Measurements from ENCODE around the gene APBB2. TPM values are rescaled to one million over a fixed set of nuclear protein-coding genes. Genes with fewer than 3 reads are reported as not detected.

Gene APBB2
- total and polyA plus RNA-seq, 2 of the 4 experiments (the other 2 are of a cell fraction): 47.9 to 75.5 TPM

- TF ChIP-seq NFE2L2 (IDR thresholded peaks at IDR 0.05; ENCODE audit: low read depth, low read length) (no peak), BHLHE40 (IDR thresholded peaks at IDR 0.05; ENCODE audit: low read depth, low read length) (no peak), MXI1 (IDR thresholded peaks at IDR 0.05; ENCODE audit: borderline replicate concordance, low read depth, low read length) (no peak), MAFK (IDR thresholded peaks at IDR 0.05; ENCODE audit: low read depth, low read length) (no peak), CHD1 (IDR thresholded peaks at IDR 0.05; ENCODE audit: low read depth, low read length) (no peak), SMC3 (IDR thresholded peaks at IDR 0.05; ENCODE audit: low read depth, low read length) (no peak), FOS (IDR thresholded peaks at IDR 0.05; ENCODE audit: low read depth, low read length) (no peak), USF2 (IDR thresholded peaks at IDR 0.05; ENCODE audit: low read depth, low read length) (no peak), RFX5 (IDR thresholded peaks at IDR 0.05; ENCODE audit: low read depth, low read length) (no peak), RAD21 (IDR thresholded peaks at IDR 0.05; ENCODE audit: low read length) (no peak), CEBPB (IDR thresholded peaks at IDR 0.05; ENCODE audit: low read depth, low read length) (no peak), RCOR1 (IDR thresholded peaks at IDR 0.05; ENCODE audit: insufficient replicate concordance, low read length) (no peak), ELK1 (IDR thresholded peaks at IDR 0.05; ENCODE audit: borderline replicate concordance, low read depth, low read length) (no peak), CTCF (conservative IDR thresholded peaks at IDR 0.05; ENCODE audit: low read depth, low read length) (no peak), POLR2A (IDR thresholded peaks at IDR 0.05; ENCODE audit: low read depth, low read length) (no peak)
- intact Hi-C loops (cut with micrococcal nuclease): no loop called here
- in situ Hi-C loops (cut with MboI; ENCODE audit: low sequenced_read_pairs): no loop called here
- H3K9me1 ChIP-seq (ENCODE audit: insufficient read depth, low read length): peaks cover 4% of the 10 kb centered on the region
- 0 out of 2 replicates have a peak, but pooled peaks cover 2% of the 10 kb centered on the region for H4K20me1 ChIP-seq (ENCODE audit: insufficient read depth, low read length)
- no peak overlapping the region for H3K18ac ChIP-seq (ENCODE audit: low read depth, low read length)
- H3K9me3 ChIP-seq (ENCODE audit: control insufficient read depth, insufficient read depth, low read length): peaks cover 3% of the 10 kb centered on the region
- WGBS, 2 experiments (ENCODE audit: extremely low coverage in 2 of 2, insufficient read length in 1 of 2): no CpG with 5 or more reads among the region's 3 CpGs
- no TSS peak for BruUV-seq (replicated peaks)
- POLR2A ChIA-PET (ENCODE audit: unreplicated experiment): interaction anchor here (0.5 kb wide), 1 partner anchor 149 kb away, joined by 3 read pairs; no protein-coding TSS in a partner anchor
- no peak overlapping the region for H3K23ac ChIP-seq (ENCODE audit: low read depth, low read length)
- no peak for DNase-seq
- ATAC-seq (ENCODE audit: low read depth): no peak
- no peak overlapping the region for H2BK120ac ChIP-seq (ENCODE audit: low read depth, low read length)
- H4K91ac ChIP-seq (ENCODE audit: insufficient read depth, low read depth, low read length): no peak overlapping the region
- no peak overlapping the region for H3K56ac ChIP-seq (ENCODE audit: extremely low read depth, insufficient read depth, low read length)
- no peak overlapping the region for H3K27ac ChIP-seq (ENCODE audit: insufficient read depth, low read length)
- no peak overlapping the region for H4K5ac ChIP-seq (ENCODE audit: low read depth, low read length)
- no peak overlapping the region for H2BK20ac ChIP-seq (ENCODE audit: low read depth, low read length)
- H2AFZ ChIP-seq (replicated peaks; ENCODE audit: low read length, poor library complexity): no peak overlapping the region
- no peak overlapping the region for H2BK5ac ChIP-seq (ENCODE audit: low read depth, low read length, poor library complexity, severe bottlenecking)
- H3K9ac ChIP-seq (ENCODE audit: low read depth, low read length): no peak overlapping the region
- CTCF ChIA-PET: interaction anchor here (0.7 kb wide), 1 partner anchor 15 kb away, joined by 3 read pairs; no protein-coding TSS in a partner anchor
- H3K4me3 ChIP-seq (ENCODE audit: insufficient read depth, low read depth, low read length): no peak overlapping the region
- H2BK15ac ChIP-seq (ENCODE audit: low read depth, low read length): no peak overlapping the region
- no peak overlapping the region for H3K4ac ChIP-seq (ENCODE audit: low read depth, low read length)
- dilution Hi-C loops (cut with HindIII; ENCODE audit: low sequenced_read_pairs, unreplicated experiment): no loop called here
- H2AK9ac ChIP-seq (replicated peaks; ENCODE audit: low read depth, low read length, poor library complexity): no peak overlapping the region
- no peak overlapping the region for H2AK5ac ChIP-seq (ENCODE audit: low read depth, low read length)
- H3K4me1 ChIP-seq (ENCODE audit: control insufficient read depth, insufficient read depth, low read length): peaks cover 17% of the 10 kb centered on the region
- peaks cover 2% of the 10 kb centered on the region; the same call in 1 of the 2 replicates for H3K36me3 ChIP-seq (ENCODE audit: control insufficient read depth, insufficient read depth, low read length)
- no peak overlapping the region for H3K4me2 ChIP-seq (ENCODE audit: low read depth, low read length)
- H4K8ac ChIP-seq (ENCODE audit: low read depth in 2 of 2, low read length in 2 of 2): no peak overlapping the region
- H3K14ac ChIP-seq (replicated peaks; ENCODE audit: low read depth, low read length): no peak overlapping the region
- no peaks in the 10 kb centered on the region for H3K27me3 ChIP-seq (ENCODE audit: control insufficient read depth, insufficient read depth, low read length)
- H3K79me1 ChIP-seq (ENCODE audit: low read depth in 1 of 2, low read length in 2 of 2): peaks cover 13 to 16% of the 10 kb centered on the region in 2 experiments
These were observed 243.0 kb downstream of the APBB2 start for GRCh38 chr4:40971338-40971737.

All from IMR-90 (cell line).